Upper lobe of left lung (tissue), 6 donors: ENCODE results near the gene DDI2. TPM values are rescaled to one million over a fixed set of nuclear protein-coding genes. Genes with fewer than 3 reads are reported as not detected.

Source experiments
- ATAC-seq, 2 donors: fragments of 200-7000 bp; cut with Tn5 transposase; one replicate each; pipeline ENCODE4 v1.9.1; 2022; ENCODE audit warnings: mild to moderate bottlenecking in 2 of 2, moderate library complexity in 2 of 2; ENCODE audit not compliant: low FRiP score in 2 of 2
- DNase-seq, 2 donors: peaks; one replicate each; pipeline ENCODE4 v3.0.0-alpha.2; 2019 to 2020
- H3K27ac ChIP-seq, 4 donors: fragments of 200-600 bp; sonication (generic); one replicate each; pipeline ENCODE4 v1.5.1; 2016 to 2019
- H3K27me3 ChIP-seq, 4 donors: fragments of 200-600 bp; sonication (generic); one replicate each; pipeline ENCODE4 v1.5.1; 2017 to 2019
- H3K36me3 ChIP-seq, 4 donors: fragments of 200-600 bp; sonication (generic); one replicate each; pipeline ENCODE4 v1.5.1; 2016 to 2019
- H3K4me1 ChIP-seq, 4 donors: fragments of 200-600 bp; sonication (generic); one replicate each; pipeline ENCODE4 v1.5.1; 2018 to 2019
- H3K4me3 ChIP-seq, 4 donors: fragments of 200-600 bp; sonication (generic); one replicate each; pipeline ENCODE4 v1.5.1; 2017 to 2019; ENCODE audit warnings: mild to moderate bottlenecking in 2 of 4, moderate library complexity in 1 of 4
- H3K9me3 ChIP-seq, 4 donors: fragments of 200-600 bp; sonication (generic); one replicate each; pipeline ENCODE4 v1.5.1; 2018 to 2019
- EP300 ChIP-seq, 4 donors: sonication (generic); formaldehyde crosslinking; IDR thresholded peaks; one replicate each; pipeline ENCODE4 v1.5.1; 2017; ENCODE audit warnings: antibody characterized with exemption in 4 of 4, control low read depth in 2 of 4
- POLR2A ChIP-seq, 4 donors: fragments of 450-650 bp; IDR thresholded peaks; one replicate each; pipeline ENCODE4 v1.5.1; 2016 to 2017; ENCODE audit warnings: antibody characterized with exemption in 4 of 4, mild to moderate bottlenecking in 2 of 4
- POLR2AphosphoS5 ChIP-seq, 2 donors: sonication (generic); formaldehyde crosslinking; IDR thresholded peaks; one replicate each; pipeline ENCODE4 v1.5.1; 2017; ENCODE audit warnings: antibody characterized with exemption in 2 of 2
- WGBS, 2 donors: methylation state at CpG; one replicate each; pipeline ENCODE4 v1.1.5; 2017 to 2018; 5-methylcytosine and 5-hydroxymethylcytosine counted together
- total RNA-seq, 6 donors: library from RNA; depleted of rRNA in 4 of 6; stranded (reverse); fragments of >200 nt in 4 of 6; gene quantifications; one replicate each; pipeline versions ENCODE4 v1.1.0 to v1.2.1, GENCODE V29; 2016 to 2021
- TF ChIP-seq, protein P1 (sequence below), 6 experiments: fragments of 450-650 bp in 4 of 6; fragments of 200-600 bp in 2 of 6; sonication (generic) in 2 of 6; IDR thresholded peaks; one replicate each; pipeline ENCODE4 v1.5.1; 2016 to 2019; ENCODE audit warnings: antibody characterized with exemption in 6 of 6
- donor health status: DM: no; HTN: no; CAD: no; lungs with moderate emphysema.
- donor health status: DM: no; HTN: yes; CAD: no; lungs with severe emphysema.

The DDI2 gene
- total RNA-seq, 6 donors from 2014 or later: 31.4 to 161 (median 46.1) TPM

DNA sequence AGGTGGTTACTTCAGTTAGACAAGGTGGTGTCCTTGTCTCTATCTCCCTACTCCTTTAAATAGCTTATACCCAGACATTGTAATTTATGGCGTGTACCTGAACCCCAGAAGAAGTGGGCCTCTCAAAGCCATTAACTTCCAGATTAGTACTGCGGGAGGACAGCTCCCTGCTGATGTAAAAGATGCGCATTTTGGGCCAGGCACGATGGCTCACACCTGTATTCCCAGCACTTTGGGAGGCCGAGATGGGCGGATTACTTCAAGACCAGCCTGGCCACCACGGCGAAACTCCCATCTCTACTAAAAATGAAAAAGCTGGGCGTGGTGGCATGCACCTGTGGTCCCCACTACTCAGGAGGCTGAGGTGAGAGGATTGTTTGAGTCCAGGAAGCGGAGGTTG, 51.8 kb downstream of the DDI2 start:
- no peak for TF ChIP-seq POLR2AphosphoS5 (IDR thresholded peaks at IDR 0.05)
- TF ChIP-seq EP300 (IDR thresholded peaks at IDR 0.05): no peak
- TF ChIP-seq, protein P1, sequence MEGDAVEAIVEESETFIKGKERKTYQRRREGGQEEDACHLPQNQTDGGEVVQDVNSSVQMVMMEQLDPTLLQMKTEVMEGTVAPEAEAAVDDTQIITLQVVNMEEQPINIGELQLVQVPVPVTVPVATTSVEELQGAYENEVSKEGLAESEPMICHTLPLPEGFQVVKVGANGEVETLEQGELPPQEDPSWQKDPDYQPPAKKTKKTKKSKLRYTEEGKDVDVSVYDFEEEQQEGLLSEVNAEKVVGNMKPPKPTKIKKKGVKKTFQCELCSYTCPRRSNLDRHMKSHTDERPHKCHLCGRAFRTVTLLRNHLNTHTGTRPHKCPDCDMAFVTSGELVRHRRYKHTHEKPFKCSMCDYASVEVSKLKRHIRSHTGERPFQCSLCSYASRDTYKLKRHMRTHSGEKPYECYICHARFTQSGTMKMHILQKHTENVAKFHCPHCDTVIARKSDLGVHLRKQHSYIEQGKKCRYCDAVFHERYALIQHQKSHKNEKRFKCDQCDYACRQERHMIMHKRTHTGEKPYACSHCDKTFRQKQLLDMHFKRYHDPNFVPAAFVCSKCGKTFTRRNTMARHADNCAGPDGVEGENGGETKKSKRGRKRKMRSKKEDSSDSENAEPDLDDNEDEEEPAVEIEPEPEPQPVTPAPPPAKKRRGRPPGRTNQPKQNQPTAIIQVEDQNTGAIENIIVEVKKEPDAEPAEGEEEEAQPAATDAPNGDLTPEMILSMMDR (IDR thresholded peaks at IDR 0.05): no peak
- TF ChIP-seq POLR2A (IDR thresholded peaks at IDR 0.05): no peak
- no peak overlapping the region for H3K27ac ChIP-seq
- DNase-seq (no peak), ATAC-seq (no peak)
- no peaks in the 10 kb centered on the region for H3K27me3 ChIP-seq
- H3K4me3 ChIP-seq: no peak overlapping the region
- no peaks in the 10 kb centered on the region for H3K9me3 ChIP-seq
- no peaks in the 10 kb centered on the region for H3K4me1 ChIP-seq
- peaks cover 0 to 3% (median 0%) of the 10 kb centered on the region in 4 donors for H3K36me3 ChIP-seq
- 95 to 97% methylated on average over 10 of the region's 10 CpGs for WGBS, 2 donors

DNA sequence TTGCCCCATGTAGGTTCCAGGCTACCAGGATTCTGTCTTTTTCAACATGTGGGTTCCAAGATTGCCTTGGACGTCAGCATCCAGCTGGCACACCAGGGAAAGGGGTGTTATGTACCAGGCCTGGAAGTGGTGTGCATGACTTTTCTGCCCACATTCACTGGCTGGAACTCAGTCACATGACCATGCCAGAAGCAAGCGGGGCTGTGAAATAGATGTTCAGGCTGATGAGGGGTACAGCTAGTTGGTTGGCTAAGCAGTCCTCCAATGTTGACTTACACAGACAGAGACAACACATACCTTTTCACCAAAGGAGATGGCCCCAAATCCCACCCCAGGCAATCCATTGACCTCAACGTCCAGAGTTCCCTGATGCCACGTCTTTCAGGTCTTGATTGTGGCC, 52.6 kb downstream of the DDI2 start:
- TF ChIP-seq POLR2A (IDR thresholded peaks at IDR 0.05) (no peak), POLR2AphosphoS5 (IDR thresholded peaks at IDR 0.05) (no peak), EP300 (IDR thresholded peaks at IDR 0.05) (no peak)
- TF ChIP-seq, protein P1 (IDR thresholded peaks at IDR 0.05): no peak
- no peaks in the 10 kb centered on the region for H3K27me3 ChIP-seq
- 62 to 89% methylated on average over 3 to 4 of the region's 4 CpGs for WGBS, 2 donors
- peaks cover 0 to 3% (median 0%) of the 10 kb centered on the region in 4 donors for H3K36me3 ChIP-seq
- H3K4me3 ChIP-seq: no peak overlapping the region
- H3K4me1 ChIP-seq: peaks cover 0 to 1% (median 0%) of the 10 kb centered on the region in 4 donors
- ATAC-seq (no peak), DNase-seq (no peak)
- H3K27ac ChIP-seq: no peak overlapping the region
- H3K9me3 ChIP-seq: no peaks in the 10 kb centered on the region

DNA sequence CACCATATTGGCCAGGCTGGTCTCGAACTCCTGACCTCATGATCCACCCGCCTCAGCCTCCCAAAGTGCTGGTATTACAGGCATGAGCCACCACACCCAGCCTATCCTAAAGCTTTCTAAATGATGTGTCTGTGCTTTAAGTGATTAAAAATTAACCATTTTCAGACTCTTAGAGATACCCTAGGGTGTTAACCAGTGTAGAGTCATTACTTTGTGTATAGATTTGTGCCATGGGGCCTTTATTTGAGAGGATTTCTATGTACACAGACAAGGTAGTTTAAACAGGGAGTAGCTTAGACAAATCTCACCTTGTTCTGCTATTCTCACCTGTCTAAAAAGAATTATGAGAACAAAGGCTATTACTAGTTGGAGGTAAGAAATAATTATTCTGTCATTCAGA, 54.2 kb downstream of the DDI2 start:
- WGBS, 2 donors: 91 to 94% methylated on average over 2 of the region's 2 CpGs

DNA sequence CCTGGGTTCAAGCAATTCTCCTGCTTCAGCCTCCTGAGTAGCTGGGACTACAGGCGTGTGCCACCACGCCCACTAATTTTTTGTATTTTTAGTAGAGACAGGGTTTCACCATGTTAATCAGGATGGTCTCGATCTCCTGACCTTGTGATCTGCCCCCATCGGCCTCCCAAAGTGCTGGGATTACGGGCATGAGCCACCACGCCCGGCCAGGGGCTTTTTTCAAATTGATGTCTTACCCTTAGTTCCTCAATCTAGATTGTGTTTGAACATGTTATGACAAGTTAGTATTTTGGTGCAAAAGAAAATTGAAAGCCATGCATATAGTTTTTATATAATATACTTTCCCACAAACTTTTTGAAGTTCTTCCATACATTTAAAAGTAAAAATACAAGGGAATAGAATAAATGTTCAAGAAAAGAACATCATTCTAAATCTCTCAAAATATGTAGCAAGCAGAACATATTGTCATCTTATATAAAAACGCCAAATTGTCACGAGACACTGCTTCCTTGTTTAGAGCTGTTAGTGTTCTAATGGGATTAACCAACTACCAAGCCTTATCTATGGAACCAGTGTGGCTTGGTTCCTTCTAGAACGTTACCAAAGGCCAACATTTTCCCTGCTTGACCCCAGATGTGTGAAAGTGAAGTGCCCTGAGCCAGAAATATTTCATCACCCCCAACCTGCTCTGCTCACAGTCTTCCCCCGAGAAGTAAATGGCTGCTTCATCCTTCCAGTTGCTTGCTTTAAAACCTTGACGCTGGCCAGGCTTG, 57.3 kb downstream of the DDI2 start:
- Histone ChIP-seq H3K4me3 (no peak overlapping the region), H3K27ac (peak overlapping the region in 1 of 4 donors; percentile 37), H3K36me3 (no peaks in the 10 kb centered on the region), H3K9me3 (no peaks in the 10 kb centered on the region), H3K4me1 (peaks cover 0 to 8% (median 0%) of the 10 kb centered on the region in 4 donors), H3K27me3 (no peaks in the 10 kb centered on the region)
- ATAC-seq (peak in 1 of 2 donors; percentile 38), DNase-seq (no peak)
- TF ChIP-seq POLR2AphosphoS5 (IDR thresholded peaks at IDR 0.05): no peak
- no peak for TF ChIP-seq EP300 (IDR thresholded peaks at IDR 0.05)
- TF ChIP-seq POLR2A (IDR thresholded peaks at IDR 0.05): no peak
- TF ChIP-seq, protein P1 (IDR thresholded peaks at IDR 0.05): no peak
- WGBS, 2 donors: 71 to 78% methylated on average over 12 of the region's 12 CpGs

More for the DNA sequence above, 54.2 kb downstream of the DDI2 start:
- Histone ChIP-seq H3K36me3 (peaks cover 0 to 3% (median 0%) of the 10 kb centered on the region in 4 donors), H3K27ac (no peak overlapping the region), H3K4me3 (no peak overlapping the region), H3K4me1 (peaks cover 0 to 2% (median 0%) of the 10 kb centered on the region in 4 donors), H3K9me3 (no peaks in the 10 kb centered on the region), H3K27me3 (no peaks in the 10 kb centered on the region)
- no peak for ATAC-seq
- DNase-seq: no peak
- TF ChIP-seq POLR2AphosphoS5 (IDR thresholded peaks at IDR 0.05) (no peak), EP300 (IDR thresholded peaks at IDR 0.05) (no peak), POLR2A (IDR thresholded peaks at IDR 0.05) (no peak)
- TF ChIP-seq, protein P1 (IDR thresholded peaks at IDR 0.05): no peak
